ENCODE results near the gene RAD9A. TPM values are rescaled to one million over a fixed set of nuclear protein-coding genes. Genes with fewer than 3 reads are reported as not detected.

Gene RAD9A
- 1 to 10 TPM; 6.2 to 6.5 TPM for total RNA-seq

GRCh38 chr11:67391304-67392182, at the start of gene RAD9A:
TSS of gene RAD9A (plus strand) at chr11:67391986. CDS start at chr11:67392045, 59 bp downstream.
- TF ChIP-seq, protein P1, sequence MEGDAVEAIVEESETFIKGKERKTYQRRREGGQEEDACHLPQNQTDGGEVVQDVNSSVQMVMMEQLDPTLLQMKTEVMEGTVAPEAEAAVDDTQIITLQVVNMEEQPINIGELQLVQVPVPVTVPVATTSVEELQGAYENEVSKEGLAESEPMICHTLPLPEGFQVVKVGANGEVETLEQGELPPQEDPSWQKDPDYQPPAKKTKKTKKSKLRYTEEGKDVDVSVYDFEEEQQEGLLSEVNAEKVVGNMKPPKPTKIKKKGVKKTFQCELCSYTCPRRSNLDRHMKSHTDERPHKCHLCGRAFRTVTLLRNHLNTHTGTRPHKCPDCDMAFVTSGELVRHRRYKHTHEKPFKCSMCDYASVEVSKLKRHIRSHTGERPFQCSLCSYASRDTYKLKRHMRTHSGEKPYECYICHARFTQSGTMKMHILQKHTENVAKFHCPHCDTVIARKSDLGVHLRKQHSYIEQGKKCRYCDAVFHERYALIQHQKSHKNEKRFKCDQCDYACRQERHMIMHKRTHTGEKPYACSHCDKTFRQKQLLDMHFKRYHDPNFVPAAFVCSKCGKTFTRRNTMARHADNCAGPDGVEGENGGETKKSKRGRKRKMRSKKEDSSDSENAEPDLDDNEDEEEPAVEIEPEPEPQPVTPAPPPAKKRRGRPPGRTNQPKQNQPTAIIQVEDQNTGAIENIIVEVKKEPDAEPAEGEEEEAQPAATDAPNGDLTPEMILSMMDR (IDR thresholded peaks at IDR 0.05), result no peak
- H3K27me3 ChIP-seq, result no peaks in the 10 kb centered on the region
- DNase-seq (ENCODE audit: low spot score), result peak; percentile 96
- peak within 1 kb of the TSS; percentile 66 to 95 for H3K4me3 ChIP-seq
- peak within 1 kb of the TSS; percentile 79 to 83 for H3K27ac ChIP-seq
- H3K36me3 ChIP-seq, result peaks cover 5% of the 10 kb centered on the region
- no peaks in the 10 kb centered on the region for H3K9me3 ChIP-seq
- H3K4me1 ChIP-seq, result peaks cover 0 to 26% of the 10 kb centered on the region in 2 donors

DNA sequence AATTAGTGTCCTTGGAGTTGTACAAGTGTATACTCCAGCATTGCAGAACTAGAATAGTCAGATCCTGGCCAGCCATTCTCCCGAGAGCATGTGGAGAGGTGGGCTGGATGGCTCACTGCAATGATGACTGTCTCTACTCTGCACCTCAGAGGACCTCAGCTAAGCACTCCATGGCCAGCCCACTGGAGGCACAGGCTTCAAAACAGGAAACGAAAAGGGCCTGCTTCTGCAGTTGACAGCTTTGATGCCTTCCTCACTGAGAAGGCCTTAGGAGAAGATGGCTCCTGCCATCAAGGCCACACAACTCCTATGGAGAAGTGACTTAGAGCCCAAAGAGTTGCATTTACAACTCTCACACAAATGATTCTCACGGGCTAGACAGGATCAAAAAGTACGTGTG, 47.5 kb upstream of the RAD9A start:
- Histone ChIP-seq H3K36me3 (no peaks in the 10 kb centered on the region), H3K9me3 (no peaks in the 10 kb centered on the region), H3K27ac (no peak overlapping the region), H3K4me3 (no peak overlapping the region), H3K4me1 (peaks cover 0 to 7% of the 10 kb centered on the region in 2 donors), H3K27me3 (no peaks in the 10 kb centered on the region)
- TF ChIP-seq, protein P1 (IDR thresholded peaks at IDR 0.05), result no peak
- DNase-seq (ENCODE audit: low spot score), result no peak

DNA sequence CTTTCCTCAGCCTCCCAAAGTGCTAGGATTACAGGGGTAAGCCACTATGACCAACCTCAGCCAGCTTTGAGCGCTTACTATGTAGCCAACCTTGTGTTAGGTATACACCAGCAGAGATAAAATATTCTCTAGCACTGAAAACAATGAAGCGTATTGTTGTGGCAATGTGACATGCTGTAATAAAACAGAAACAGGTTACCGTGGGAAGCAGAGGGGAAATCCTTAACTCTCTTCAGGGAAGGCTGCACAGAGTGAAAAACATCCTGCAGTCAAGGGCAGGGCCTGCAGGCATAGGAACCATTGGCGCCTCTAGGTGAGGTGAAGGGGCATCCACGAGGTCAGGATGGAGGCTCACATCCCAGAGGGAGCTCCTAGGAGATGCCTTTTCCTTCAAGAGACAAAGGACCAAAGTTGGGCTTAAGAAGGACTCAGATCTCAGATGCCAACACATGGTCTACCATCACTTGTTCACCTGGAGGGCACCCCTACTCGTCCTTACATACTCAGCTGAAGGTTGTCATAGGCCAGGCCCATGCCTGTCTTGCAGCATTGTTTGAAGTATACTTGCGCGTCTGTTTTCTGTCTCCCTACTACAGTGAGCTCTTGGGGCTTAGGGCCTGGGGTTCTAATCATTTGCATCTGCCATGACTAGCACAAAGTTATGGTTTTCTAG, 46.4 kb upstream of the RAD9A start:
- TF ChIP-seq, protein P1 (IDR thresholded peaks at IDR 0.05), result no peak
- Histone ChIP-seq H3K4me1 (peaks cover 0 to 16% of the 10 kb centered on the region in 2 donors), H3K9me3 (no peaks in the 10 kb centered on the region), H3K36me3 (no peaks in the 10 kb centered on the region), H3K27ac (no peak overlapping the region), H3K4me3 (no peak overlapping the region), H3K27me3 (no peaks in the 10 kb centered on the region)
- DNase-seq (ENCODE audit: low spot score), result no peak

DNA sequence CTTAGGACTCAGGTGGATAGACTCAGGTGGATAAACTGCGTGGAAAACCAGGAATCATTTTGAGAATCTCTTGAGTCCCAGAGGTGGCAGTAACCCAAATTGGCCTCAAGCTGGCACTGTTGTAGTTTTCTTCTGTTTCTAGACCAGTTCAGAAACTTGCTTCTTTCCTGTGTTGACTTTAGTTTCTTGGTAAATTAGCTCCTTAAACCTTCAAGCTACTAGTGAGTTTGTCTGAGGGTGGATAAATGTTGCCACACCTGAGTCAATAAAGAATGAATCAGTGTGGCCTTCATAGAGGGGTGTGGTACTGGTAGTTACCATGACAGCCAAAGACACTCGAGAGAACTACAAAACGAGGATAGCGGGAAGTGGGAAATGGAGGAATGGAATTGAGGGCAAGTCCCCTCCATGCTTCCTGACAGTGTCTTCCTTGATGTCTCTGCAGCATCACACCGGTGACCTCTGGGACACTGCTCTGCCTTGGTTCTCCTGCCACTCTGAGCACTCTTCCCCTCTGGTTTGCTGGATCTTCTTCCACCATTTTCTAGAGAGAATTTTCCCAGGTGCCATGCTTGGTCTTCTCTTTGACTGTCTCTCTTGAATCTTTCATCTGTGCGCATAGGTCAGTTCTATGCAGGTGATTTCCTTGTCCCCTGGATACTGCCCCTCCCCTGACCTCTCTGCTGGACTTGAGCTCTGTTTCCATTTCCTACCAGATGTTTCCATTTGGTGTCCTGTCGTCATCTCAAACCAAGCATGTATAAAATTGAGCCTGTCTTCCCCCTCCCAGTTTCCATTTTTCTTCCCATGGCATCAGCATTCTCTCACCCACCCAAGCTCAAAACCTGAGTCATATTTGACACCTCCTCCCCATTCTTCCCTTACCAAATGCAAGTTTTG, 45.6 kb upstream of the RAD9A start:
- DNase-seq (ENCODE audit: low spot score), result no peak
- Histone ChIP-seq H3K27ac (no peak overlapping the region), H3K4me3 (no peak overlapping the region), H3K4me1 (peaks cover 0 to 23% of the 10 kb centered on the region in 2 donors), H3K36me3 (no peaks in the 10 kb centered on the region), H3K27me3 (no peaks in the 10 kb centered on the region), H3K9me3 (no peaks in the 10 kb centered on the region)
- TF ChIP-seq, protein P1 (IDR thresholded peaks at IDR 0.05), result peak in 1 of 2 donors; percentile 53

DNA sequence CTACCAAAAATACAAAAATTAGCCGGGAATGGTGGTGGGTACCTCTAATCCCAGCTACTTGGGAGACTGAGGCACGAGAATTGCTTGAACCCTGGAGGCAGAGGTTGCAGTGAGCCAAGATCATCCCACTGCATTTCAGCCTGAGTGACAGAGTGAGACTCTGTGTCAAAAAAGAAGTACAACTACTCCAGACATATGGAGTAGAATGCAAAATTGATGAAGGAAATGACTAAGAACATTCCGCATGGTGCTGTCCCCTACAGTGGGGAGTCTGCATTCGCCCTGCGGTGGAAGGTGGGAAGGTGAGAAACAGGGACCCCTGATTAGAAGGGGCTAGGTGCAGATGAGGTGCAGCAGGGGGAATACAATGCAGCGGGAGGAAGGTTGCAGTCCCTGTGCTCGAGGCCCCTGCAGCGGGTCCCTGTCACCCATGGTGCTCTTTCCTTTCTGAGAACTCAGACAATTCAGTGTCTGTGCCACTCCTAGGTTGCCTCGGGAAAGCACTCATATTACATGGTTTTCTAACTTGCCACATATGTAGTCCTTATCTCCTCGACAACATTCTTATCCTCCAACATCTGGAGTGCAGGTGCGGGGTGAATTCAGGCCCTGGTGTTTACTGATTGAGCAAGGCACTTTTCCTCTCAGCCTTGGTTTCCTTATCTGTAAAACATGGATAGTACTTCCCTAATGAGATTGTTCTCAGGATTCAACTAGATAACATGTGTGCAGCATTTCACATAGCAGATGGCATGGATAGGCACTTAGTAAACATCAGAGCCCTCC, 43.6 kb upstream of the RAD9A start:
- H3K4me1 ChIP-seq, result peaks cover 0 to 40% of the 10 kb centered on the region in 2 donors
- no peaks in the 10 kb centered on the region for H3K27me3 ChIP-seq
- no peaks in the 10 kb centered on the region for H3K36me3 ChIP-seq
- no peak for DNase-seq (ENCODE audit: low spot score)
- H3K4me3 ChIP-seq, result no peak overlapping the region
- TF ChIP-seq, protein P1 (IDR thresholded peaks at IDR 0.05), result no peak
- no peak overlapping the region for H3K27ac ChIP-seq
- H3K9me3 ChIP-seq, result no peaks in the 10 kb centered on the region

All from right atrium auricular region (tissue), 2 donors.